ENCODE measurements around the gene FIP1L1.

DNA sequence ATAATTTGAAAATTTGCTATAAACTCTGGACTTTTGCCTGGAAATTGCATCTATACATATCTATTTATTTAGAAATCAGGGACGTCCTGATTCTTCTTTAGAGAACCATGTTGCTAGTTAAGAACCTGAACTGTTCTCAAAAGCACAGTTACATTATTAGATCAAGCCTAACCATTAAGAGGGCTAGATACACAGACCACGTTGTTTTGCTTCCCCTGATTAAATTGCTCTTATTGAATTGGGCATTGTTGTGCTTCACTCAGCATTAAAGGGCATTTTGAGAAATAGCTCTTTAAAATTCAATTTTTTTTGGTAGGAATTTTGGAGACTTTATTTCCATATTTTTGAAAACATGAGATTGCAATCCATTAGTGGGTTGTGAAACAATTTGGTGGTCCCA is 44.4 kb downstream of the FIP1L1 start:
- TF ChIP-seq CTCF (IDR thresholded peaks at IDR 0.05 in 8 of 11, conservative IDR thresholded peaks at IDR 0.05 in 3 of 11) = no peak
- TF ChIP-seq POLR2A (IDR thresholded peaks at IDR 0.05) = no peak
- TF ChIP-seq POLR2AphosphoS5 (IDR thresholded peaks at IDR 0.05) = no peak
